Neuronal stem cell (in vitro differentiated cells): ENCODE results near the gene MAFG.

Experiments used
- DNase-seq: peaks from one replicate; pipeline ENCODE4 v3.0.0-alpha.2; 2013; ENCODE audit warnings: low spot score
- H2AFZ ChIP-seq: one replicate; pipeline ENCODE4 v1.6.1; 2013; ENCODE audit warnings: mild to moderate bottlenecking, low read length, inconsistent platforms
- H2AK5ac ChIP-seq: 2 replicates; pipeline ENCODE4 v1.6.1; 2013; ENCODE audit warnings: low read depth, mild to moderate bottlenecking, inconsistent platforms, low read length, moderate library complexity, mixed read lengths
- H2BK120ac ChIP-seq: 2 replicates; pipeline ENCODE4 v1.6.1; 2013; ENCODE audit warnings: low read depth, mild to moderate bottlenecking, inconsistent platforms, low read length, moderate library complexity, mixed read lengths
- H2BK12ac ChIP-seq: one replicate; pipeline ENCODE4 v1.6.1; 2013; ENCODE audit warnings: low read length, inconsistent platforms
- H2BK15ac ChIP-seq: 2 replicates; pipeline ENCODE4 v1.6.1; 2013; ENCODE audit warnings: mild to moderate bottlenecking, low read length, inconsistent platforms, mixed read lengths
- H2BK5ac ChIP-seq: one replicate; pipeline ENCODE4 v1.6.1; 2013; ENCODE audit warnings: inconsistent platforms, mild to moderate bottlenecking, low read length, moderate library complexity
- H3K14ac ChIP-seq: one replicate; pipeline ENCODE4 v1.6.1; 2013; ENCODE audit warnings: low read length, inconsistent platforms
- H3K18ac ChIP-seq: 2 replicates; pipeline ENCODE4 v1.6.1; 2013; ENCODE audit warnings: low read length, inconsistent platforms
- H3K23ac ChIP-seq: 2 replicates; pipeline ENCODE4 v1.6.1; 2013; ENCODE audit warnings: low read depth, mild to moderate bottlenecking, mixed read lengths, low read length, inconsistent platforms; ENCODE audit not compliant: poor library complexity
- H3K27ac ChIP-seq: replicated peaks from 3 replicates; pipeline ENCODE4 v1.5.1; 2013; ENCODE audit warnings: low read length, inconsistent platforms
- H3K27me3 ChIP-seq, 3 experiments: 2 replicates each; pipeline ENCODE4 v1.6.1; 2013; ENCODE audit warnings: low read length in 3 of 3, mild to moderate bottlenecking in 2 of 3, inconsistent platforms in 1 of 3, low read depth in 1 of 3, mixed read lengths in 1 of 3, moderate library complexity in 1 of 3; ENCODE audit not compliant: control insufficient read depth in 3 of 3, insufficient read depth in 3 of 3
- H3K36me3 ChIP-seq, 2 donors: replicated peaks in 1 of 2; 2 replicates each; pipeline ENCODE4 v1.6.1; 2013; ENCODE audit warnings: low read length in 2 of 2; ENCODE audit not compliant: control insufficient read depth in 2 of 2, insufficient read depth in 2 of 2
- H3K4ac ChIP-seq: 2 replicates; pipeline ENCODE4 v1.6.1; 2013; ENCODE audit warnings: inconsistent platforms, mild to moderate bottlenecking, low read length, moderate library complexity
- H3K4me1 ChIP-seq, 2 donors: 1 replicate in 1 of 2; 2 replicates in 1 of 2; pipeline ENCODE4 v1.6.1; 2013; ENCODE audit warnings: low read length in 2 of 2, low read depth in 1 of 2; ENCODE audit not compliant: control insufficient read depth in 2 of 2, insufficient read depth in 1 of 2
- H3K4me2 ChIP-seq: one replicate; pipeline ENCODE4 v1.6.1; 2013; ENCODE audit warnings: mild to moderate bottlenecking, low read length, inconsistent platforms; ENCODE audit not compliant: insufficient read depth, poor library complexity, severe bottlenecking
- H3K4me3 ChIP-seq, 2 donors: 2 replicates each; pipeline ENCODE4 v1.5.1; 2013; ENCODE audit warnings: low read length in 2 of 2, mild to moderate bottlenecking in 2 of 2, inconsistent platforms in 1 of 2, moderate library complexity in 1 of 2
- H3K79me1 ChIP-seq: one replicate; pipeline ENCODE4 v1.6.1; 2013; ENCODE audit warnings: low read depth, mild to moderate bottlenecking, inconsistent platforms, low read length, moderate library complexity
- H3K9ac ChIP-seq: one replicate; pipeline ENCODE4 v1.6.1; 2013; ENCODE audit warnings: mild to moderate bottlenecking, low read depth, low read length, inconsistent platforms; ENCODE audit not compliant: poor library complexity
- H3K9me3 ChIP-seq, 2 donors: replicated peaks in 1 of 2; 2 replicates each; pipeline versions ENCODE3 to v1.6.1; 2013; ENCODE audit warnings: low read length in 2 of 2, mild to moderate bottlenecking in 2 of 2, inconsistent platforms in 1 of 2, low read depth in 1 of 2, mixed read lengths in 1 of 2, moderate library complexity in 1 of 2; ENCODE audit not compliant: control insufficient read depth in 2 of 2, insufficient read depth in 1 of 2
- H4K8ac ChIP-seq: one replicate; pipeline ENCODE4 v1.6.1; 2013; ENCODE audit warnings: low read depth, mild to moderate bottlenecking, inconsistent platforms, low read length, moderate library complexity
- H4K91ac ChIP-seq: one replicate; pipeline ENCODE4 v1.6.1; 2013; ENCODE audit warnings: low read length, low read depth, mild to moderate bottlenecking, inconsistent platforms; ENCODE audit not compliant: poor library complexity
- WGBS, 2 donors: extraction: QIAGEN DNeasy Blood & Tissue Kit; methylation state at CpG; one replicate each; pipeline ENCODE4 v1.1.7; 2013; ENCODE audit warnings: missing lambda C conversion rate in 2 of 2, mixed read lengths in 1 of 2; ENCODE audit not compliant: insufficient read length in 2 of 2, insufficient replicate concordance in 1 of 2; ENCODE audit errors: extremely low coverage in 2 of 2; 5-methylcytosine and 5-hydroxymethylcytosine counted together

The MAFG gene

DNA sequence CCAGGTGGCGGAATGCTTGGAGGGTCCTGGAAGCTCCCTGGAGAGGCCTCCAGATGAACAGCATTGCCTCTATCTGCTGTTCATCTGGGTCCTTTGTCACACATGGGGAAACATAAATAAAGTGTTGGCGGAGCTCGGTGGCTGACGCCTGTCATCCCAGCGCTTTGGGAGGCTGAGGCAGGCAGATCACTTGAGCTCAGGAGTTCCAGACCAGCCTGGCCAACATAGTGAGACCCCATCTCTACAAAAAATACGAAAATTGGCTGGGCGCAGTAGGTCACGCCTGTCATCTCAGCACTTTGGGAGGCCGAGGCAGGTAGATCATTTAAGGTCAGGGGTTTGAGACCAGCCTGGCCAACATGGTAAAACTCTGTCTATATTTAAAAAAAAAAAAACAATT is 17.3 kb upstream of the MAFG start:
- Histone ChIP-seq H3K27ac (peak overlapping the region; percentile 32), H3K36me3 (no peaks in the 10 kb centered on the region), H3K9ac (no peak overlapping the region), H2BK5ac (no peak overlapping the region), H2BK15ac (no peak overlapping the region), H4K91ac (no peak overlapping the region), H2AK5ac (peak overlapping the region; percentile 70), H3K9me3 (no peaks in the 10 kb centered on the region), H4K8ac (no peak overlapping the region), H2AFZ (peak overlapping the region; percentile 14), H3K18ac (no peak overlapping the region), H3K4me2 (no peak overlapping the region), H3K4ac (no peak overlapping the region), H3K14ac (no peak overlapping the region), H3K4me3 (no peak overlapping the region), H3K79me1 (peaks cover 5% of the 10 kb centered on the region), H3K23ac (no peak overlapping the region), H2BK12ac (no peak overlapping the region), H3K4me1 (peaks cover 12% of the 10 kb centered on the region in 2 donors), H3K27me3 (peaks cover 0 to 4% (median 3%) of the 10 kb centered on the region in 3 experiments), H2BK120ac (no peak overlapping the region)
- no CpG with 5 or more reads among the region's 9 CpGs for WGBS, 2 donors
- no peak for DNase-seq

DNA sequence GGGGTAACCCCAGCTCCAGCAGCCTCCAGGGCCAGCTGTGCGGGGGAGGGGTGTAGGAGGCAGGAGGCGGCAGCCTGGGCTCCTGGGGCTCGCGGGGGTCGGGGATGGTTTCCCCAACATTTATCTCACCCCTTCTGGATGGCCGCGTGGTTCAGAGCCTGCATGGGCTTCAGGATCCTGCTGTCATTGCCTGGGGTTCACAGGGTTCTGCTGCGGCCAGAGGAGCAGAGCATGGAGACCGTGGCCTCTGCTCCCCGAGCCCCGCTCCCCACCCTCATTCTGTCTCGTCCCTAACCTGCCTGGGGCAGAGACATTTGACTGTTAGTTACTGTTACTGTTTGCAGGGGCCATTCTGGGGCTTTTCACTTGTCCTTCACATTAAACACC is 14.6 kb upstream of the MAFG start:
- no peak overlapping the region for H3K27ac ChIP-seq
- H2BK12ac ChIP-seq, result no peak overlapping the region

DNA sequence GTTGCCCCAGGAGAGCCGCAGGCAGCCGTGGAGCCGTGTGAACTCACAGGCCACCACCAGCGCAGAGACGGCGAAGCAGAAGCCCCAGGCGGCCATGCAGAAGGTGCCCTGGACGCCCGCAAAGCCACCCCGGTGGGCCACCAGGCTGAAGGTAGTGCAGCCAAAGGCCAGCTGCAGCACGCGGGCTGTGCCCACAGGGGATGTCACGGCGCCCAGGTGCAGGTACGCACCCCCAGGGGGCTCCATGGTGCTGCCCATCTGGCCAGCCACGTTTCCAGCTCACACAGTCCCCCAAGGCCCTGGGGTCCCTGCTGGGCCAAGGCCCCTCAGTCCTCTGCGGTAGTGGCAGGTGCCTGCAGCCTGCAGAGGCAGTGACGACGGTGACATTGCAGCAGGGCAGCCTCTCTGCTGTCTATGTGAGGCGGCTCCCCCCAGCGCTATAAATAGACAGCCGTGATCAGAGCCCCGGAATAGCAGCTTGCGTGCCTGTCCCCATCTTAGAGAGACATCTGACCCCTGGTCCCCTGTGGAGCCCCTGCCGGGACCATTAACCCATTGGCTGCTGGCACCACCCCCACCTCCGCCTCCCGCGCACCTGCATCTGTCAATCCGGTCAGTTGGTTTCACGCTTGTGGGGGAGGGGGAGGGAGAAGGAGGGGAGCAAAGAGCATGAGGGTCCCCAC is 14.1 kb upstream of the MAFG start:
- Histone ChIP-seq H2BK5ac (peak overlapping the region; percentile 90), H2AFZ (peak overlapping the region; percentile 69), H3K27ac (no peak overlapping the region), H2BK15ac (peak overlapping the region; percentile 100), H3K18ac (peak overlapping the region; percentile 90), H3K4me2 (peak overlapping the region; percentile 45), H3K79me1 (peaks cover 5% of the 10 kb centered on the region), H3K23ac (peak overlapping the region; percentile 85), H4K91ac (no peak overlapping the region), H2BK12ac (peak overlapping the region; percentile 82), H3K4me1 (peaks cover 12 to 15% of the 10 kb centered on the region in 2 donors), H4K8ac (peak overlapping the region; percentile 65), H3K4ac (no peak overlapping the region), H2BK120ac (peak overlapping the region; percentile 93), H3K9me3 (no peaks in the 10 kb centered on the region), H3K4me3 (no peak overlapping the region), H2AK5ac (peak overlapping the region; percentile 98), H3K14ac (peak overlapping the region; percentile 97), H3K36me3 (no peaks in the 10 kb centered on the region), H3K9ac (peak overlapping the region; percentile 77), H3K27me3 (peaks cover 0 to 4% (median 2%) of the 10 kb centered on the region in 3 experiments)
- no peak for DNase-seq
- no CpG with 5 or more reads among the region's 30 CpGs for WGBS, 2 donors

More for the DNA sequence above, 14.6 kb upstream of the MAFG start:
- Histone ChIP-seq H3K18ac (peak overlapping the region; percentile 24), H2BK120ac (no peak overlapping the region), H3K23ac (no peak overlapping the region), H3K4ac (no peak overlapping the region), H3K79me1 (peaks cover 5% of the 10 kb centered on the region), H3K36me3 (no peaks in the 10 kb centered on the region), H2AK5ac (peak overlapping the region; percentile 94), H4K91ac (no peak overlapping the region), H2AFZ (peak overlapping the region; percentile 69), H3K9ac (no peak overlapping the region), H3K27me3 (peaks cover 0 to 4% (median 2%) of the 10 kb centered on the region in 3 experiments), H4K8ac (peak overlapping the region; percentile 65), H3K4me2 (peak overlapping the region; percentile 45), H3K14ac (peak overlapping the region; percentile 82), H3K9me3 (no peaks in the 10 kb centered on the region), H3K4me3 (no peak overlapping the region), H3K4me1 (peaks cover 12% of the 10 kb centered on the region in 2 donors), H2BK15ac (no peak overlapping the region), H2BK5ac (peak overlapping the region; percentile 90)
- no peak for DNase-seq
- no CpG with 5 or more reads among the region's 12 CpGs for whole genome bisulfite sequencing, 2 donors

DNA sequence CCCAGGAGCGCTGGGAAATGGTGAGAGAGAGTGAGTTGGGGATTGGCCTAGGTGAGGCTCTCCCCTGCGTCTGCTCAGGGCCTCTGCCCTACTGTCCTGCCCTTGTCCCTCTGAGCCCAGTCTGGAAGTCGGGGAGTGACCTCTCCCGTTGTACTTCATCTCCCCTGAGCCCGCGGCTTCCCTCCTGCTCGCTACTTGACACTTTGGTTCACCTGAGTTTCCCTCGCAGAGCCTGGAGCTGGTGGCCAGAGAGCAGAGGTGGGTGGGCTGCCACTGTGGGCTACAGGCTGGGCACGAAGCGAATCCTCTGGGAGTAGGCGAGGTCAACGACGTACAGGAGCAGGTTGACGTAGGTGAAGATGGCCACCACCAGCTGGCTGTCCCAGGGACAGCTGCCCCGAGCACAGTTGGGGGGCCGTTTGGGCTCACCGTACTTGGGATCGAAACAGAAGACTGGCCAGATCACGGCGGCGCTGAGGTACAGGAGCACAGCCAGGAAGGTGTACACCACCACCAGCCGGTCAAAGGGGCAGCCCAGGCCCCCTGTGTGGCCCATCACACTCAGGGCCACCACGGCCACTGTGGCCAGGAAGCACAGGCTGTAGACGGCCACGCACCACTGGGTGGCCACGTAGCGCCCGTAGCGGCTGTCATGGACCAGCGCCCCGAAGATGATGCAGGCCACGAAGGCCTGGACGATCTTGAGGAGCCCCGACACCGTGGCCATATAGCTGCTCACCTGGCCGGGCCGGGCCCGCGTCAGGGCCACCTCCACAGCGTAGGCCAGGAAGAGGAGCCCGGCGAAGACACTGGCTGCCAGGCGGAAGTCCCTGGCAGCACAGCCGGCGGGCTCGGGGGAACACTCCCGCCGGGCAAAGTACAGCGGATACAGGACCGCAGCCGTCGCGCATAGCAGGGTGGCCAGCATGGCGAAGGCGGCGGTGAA is 13.3 kb upstream of the MAFG start:
- Histone ChIP-seq H3K23ac (peak overlapping the region; percentile 85), H3K36me3 (no peaks in the 10 kb centered on the region), H2AFZ (no peak overlapping the region), H3K4ac (peak overlapping the region; percentile 95), H3K4me3 (no peak overlapping the region), H2BK12ac (peak overlapping the region; percentile 82), H3K14ac (peak overlapping the region; percentile 97), H3K9ac (peak overlapping the region; percentile 60), H3K18ac (peak overlapping the region; percentile 90), H3K79me1 (peaks cover 7% of the 10 kb centered on the region), H2BK15ac (peak overlapping the region; percentile 100), H2BK120ac (peak overlapping the region; percentile 93), H4K91ac (peak overlapping the region; percentile 72), H2AK5ac (peak overlapping the region; percentile 98), H3K27me3 (peaks cover 0 to 4% (median 2%) of the 10 kb centered on the region in 3 experiments), H3K4me1 (peaks cover 16 to 18% of the 10 kb centered on the region in 2 donors), H3K4me2 (no peak overlapping the region), H4K8ac (peak overlapping the region; percentile 93), H3K27ac (no peak overlapping the region), H3K9me3 (no peaks in the 10 kb centered on the region), H2BK5ac (peak overlapping the region; percentile 90)
- DNase-seq, result no peak
- WGBS, 2 donors, result no CpG with 5 or more reads among the region's 56 CpGs
